ENCODE measurements around the gene CC2D2B.

Gene CC2D2B

DNA sequence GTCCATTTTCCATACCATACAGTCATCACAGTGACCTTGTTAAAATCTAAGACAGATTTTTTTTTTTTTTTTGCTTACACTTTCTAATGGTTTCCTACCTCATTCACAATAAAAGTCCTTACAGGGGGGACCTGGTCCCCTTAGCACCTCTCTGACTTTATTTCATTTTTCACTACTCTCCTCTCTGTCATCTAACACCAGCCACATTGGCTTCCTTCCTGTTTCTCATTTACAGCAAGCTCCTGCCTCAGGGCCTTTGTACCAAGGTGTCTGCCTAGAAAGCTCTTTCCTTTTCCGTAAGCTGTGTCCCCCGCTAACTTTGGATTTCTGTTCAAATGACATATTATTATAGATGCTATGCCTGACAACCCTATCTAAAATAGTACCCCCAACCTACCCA, 27.7 kb downstream of the CC2D2B start:
- no peak for TF ChIP-seq EZH2phosphoT487 (IDR thresholded peaks at IDR 0.05; ENCODE audit: low read depth)
- TF ChIP-seq, protein P1, sequence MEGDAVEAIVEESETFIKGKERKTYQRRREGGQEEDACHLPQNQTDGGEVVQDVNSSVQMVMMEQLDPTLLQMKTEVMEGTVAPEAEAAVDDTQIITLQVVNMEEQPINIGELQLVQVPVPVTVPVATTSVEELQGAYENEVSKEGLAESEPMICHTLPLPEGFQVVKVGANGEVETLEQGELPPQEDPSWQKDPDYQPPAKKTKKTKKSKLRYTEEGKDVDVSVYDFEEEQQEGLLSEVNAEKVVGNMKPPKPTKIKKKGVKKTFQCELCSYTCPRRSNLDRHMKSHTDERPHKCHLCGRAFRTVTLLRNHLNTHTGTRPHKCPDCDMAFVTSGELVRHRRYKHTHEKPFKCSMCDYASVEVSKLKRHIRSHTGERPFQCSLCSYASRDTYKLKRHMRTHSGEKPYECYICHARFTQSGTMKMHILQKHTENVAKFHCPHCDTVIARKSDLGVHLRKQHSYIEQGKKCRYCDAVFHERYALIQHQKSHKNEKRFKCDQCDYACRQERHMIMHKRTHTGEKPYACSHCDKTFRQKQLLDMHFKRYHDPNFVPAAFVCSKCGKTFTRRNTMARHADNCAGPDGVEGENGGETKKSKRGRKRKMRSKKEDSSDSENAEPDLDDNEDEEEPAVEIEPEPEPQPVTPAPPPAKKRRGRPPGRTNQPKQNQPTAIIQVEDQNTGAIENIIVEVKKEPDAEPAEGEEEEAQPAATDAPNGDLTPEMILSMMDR (IDR thresholded peaks at IDR 0.05; ENCODE audit: low read depth, low read length), result no peak
- no peaks in the 10 kb centered on the region for H3K4me1 ChIP-seq (ENCODE audit: low read length)
- no peaks in the 10 kb centered on the region for H4K20me1 ChIP-seq (ENCODE audit: insufficient read depth, low read length)
- no peak overlapping the region for H3K4me3 ChIP-seq (ENCODE audit: low read length)
- no peaks in the 10 kb centered on the region for H3K79me2 ChIP-seq (ENCODE audit: low read length)
- H3K27ac ChIP-seq (ENCODE audit: low read length), result no peak overlapping the region
- H3K9me3 ChIP-seq (ENCODE audit: insufficient read depth, low read length), result no peaks in the 10 kb centered on the region
- H3K9ac ChIP-seq (ENCODE audit: low read length), result no peak overlapping the region
- no peaks in the 10 kb centered on the region for H3K36me3 ChIP-seq (replicated peaks; ENCODE audit: low read depth, low read length)
- H2AFZ ChIP-seq (ENCODE audit: low read depth, low read length), result no peak overlapping the region
- H3K4me2 ChIP-seq (ENCODE audit: low read length), result no peak overlapping the region
- no peaks in the 10 kb centered on the region for H3K27me3 ChIP-seq (ENCODE audit: low read depth, low read length)

DNA sequence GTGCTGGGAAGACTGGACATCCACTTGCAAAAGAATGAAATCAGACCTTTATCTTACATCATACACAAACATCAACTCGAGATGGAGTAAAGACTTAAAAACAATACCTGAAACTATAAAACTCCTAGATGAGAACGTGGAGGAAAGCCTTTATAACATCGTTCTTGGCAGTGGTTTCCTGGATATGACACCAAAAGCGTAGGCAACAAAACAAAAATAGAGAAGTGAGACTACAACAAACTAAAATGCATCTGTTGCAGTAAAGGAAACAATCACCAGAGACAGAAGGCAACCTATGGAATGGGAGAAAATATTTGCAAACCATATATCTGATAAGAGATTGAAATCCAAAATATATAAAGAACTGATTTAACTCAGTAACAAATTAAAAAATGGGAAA, 33.3 kb downstream of the CC2D2B start:
- H3K79me2 ChIP-seq (ENCODE audit: low read length), result no peaks in the 10 kb centered on the region
- H4K20me1 ChIP-seq (ENCODE audit: insufficient read depth, low read length), result no peaks in the 10 kb centered on the region
- no peak overlapping the region for H3K4me3 ChIP-seq (ENCODE audit: low read length)
- H2AFZ ChIP-seq (ENCODE audit: low read depth, low read length), result no peak overlapping the region
- no peaks in the 10 kb centered on the region for H3K27me3 ChIP-seq (ENCODE audit: low read depth, low read length)
- H3K9ac ChIP-seq (ENCODE audit: low read length), result no peak overlapping the region
- H3K36me3 ChIP-seq (replicated peaks; ENCODE audit: low read depth, low read length), result no peaks in the 10 kb centered on the region
- H3K9me3 ChIP-seq (ENCODE audit: insufficient read depth, low read length), result no peaks in the 10 kb centered on the region
- no peaks in the 10 kb centered on the region for H3K4me1 ChIP-seq (ENCODE audit: low read length)
- H3K27ac ChIP-seq (ENCODE audit: low read length), result no peak overlapping the region
- H3K4me2 ChIP-seq (ENCODE audit: low read length), result no peak overlapping the region
- TF ChIP-seq, protein P1 (IDR thresholded peaks at IDR 0.05; ENCODE audit: low read depth, low read length), result no peak
- TF ChIP-seq EZH2phosphoT487 (IDR thresholded peaks at IDR 0.05; ENCODE audit: low read depth), result no peak

DNA sequence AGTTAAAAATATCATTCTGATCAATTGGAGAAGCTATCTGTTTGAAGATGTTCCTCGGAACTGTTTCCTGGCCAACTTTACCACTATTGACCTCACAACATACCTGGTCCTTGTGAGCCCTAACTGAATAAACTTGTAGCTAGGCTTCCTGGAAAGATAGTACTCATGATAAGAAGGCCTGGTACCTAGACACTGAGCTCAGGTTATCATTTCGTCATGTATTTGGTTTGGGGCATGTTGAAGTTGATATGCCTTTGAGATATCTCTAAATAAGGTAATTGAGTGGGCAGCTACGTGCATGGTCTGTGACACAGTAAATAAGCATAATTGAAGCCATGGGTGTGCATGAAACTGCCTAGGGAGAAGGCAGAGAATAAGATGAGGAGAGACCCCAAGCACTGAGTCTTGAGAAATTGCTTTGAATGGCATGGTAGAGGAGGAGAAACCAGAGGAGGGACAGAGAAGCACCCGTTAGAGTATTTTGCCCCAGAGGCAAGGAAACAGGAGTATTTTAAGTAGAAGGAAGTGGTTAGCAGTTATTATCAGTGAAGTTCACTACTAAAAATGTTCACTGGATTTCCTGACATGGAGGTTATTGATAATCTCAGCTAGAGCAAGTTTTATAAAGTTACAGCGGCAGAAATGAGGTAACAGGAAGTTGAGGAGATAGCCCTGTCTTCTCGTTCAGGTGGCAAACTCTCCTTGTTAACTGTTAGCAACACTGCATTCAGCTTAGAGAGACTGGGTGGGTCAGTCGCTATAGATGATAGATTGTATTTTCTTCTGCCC, 55.6 kb downstream of the CC2D2B start:
- Histone ChIP-seq H3K79me2 (ENCODE audit: low read length) (no peaks in the 10 kb centered on the region), H3K4me2 (ENCODE audit: low read length) (peak overlapping the region; percentile 38), H4K20me1 (ENCODE audit: insufficient read depth, low read length) (no peaks in the 10 kb centered on the region), H3K4me3 (ENCODE audit: low read length) (peak overlapping the region; percentile 27), H3K27me3 (ENCODE audit: low read depth, low read length) (no peaks in the 10 kb centered on the region), H3K27ac (ENCODE audit: low read length) (no peak overlapping the region), H3K4me1 (ENCODE audit: low read length) (peaks cover 11% of the 10 kb centered on the region), H2AFZ (ENCODE audit: low read depth, low read length) (peak overlapping the region; percentile 78), H3K36me3 (replicated peaks; ENCODE audit: low read depth, low read length) (no peaks in the 10 kb centered on the region), H3K9ac (ENCODE audit: low read length) (no peak overlapping the region), H3K9me3 (ENCODE audit: insufficient read depth, low read length) (peaks cover 7% of the 10 kb centered on the region; the same call in 1 of the 2 replicates)
- no peak for TF ChIP-seq EZH2phosphoT487 (IDR thresholded peaks at IDR 0.05; ENCODE audit: low read depth)
- TF ChIP-seq, protein P1 (IDR thresholded peaks at IDR 0.05; ENCODE audit: low read depth, low read length), result no peak

DNA sequence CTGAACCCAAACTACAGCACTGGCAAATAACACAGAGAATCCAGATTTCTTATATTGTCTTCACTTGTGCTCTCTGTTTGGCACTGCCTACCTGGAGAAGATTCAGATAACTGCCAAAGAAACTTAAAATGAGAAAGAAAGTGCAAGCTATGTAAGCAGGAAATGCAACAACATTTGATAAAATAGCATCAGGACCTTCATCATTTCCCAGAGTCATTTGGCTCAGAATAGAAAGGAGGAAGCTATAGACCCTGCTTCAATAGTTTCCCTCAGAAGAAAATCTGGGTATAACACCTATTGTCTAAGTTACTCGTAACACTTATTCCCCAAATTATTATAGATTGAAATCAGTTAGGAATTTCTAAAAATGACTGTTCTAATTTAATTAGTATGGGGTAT, 56.2 kb downstream of the CC2D2B start:
- H3K27ac ChIP-seq (ENCODE audit: low read length), result no peak overlapping the region
- peak overlapping the region; percentile 78 for H2AFZ ChIP-seq (ENCODE audit: low read depth, low read length)
- H3K9ac ChIP-seq (ENCODE audit: low read length), result no peak overlapping the region
- TF ChIP-seq EZH2phosphoT487 (IDR thresholded peaks at IDR 0.05; ENCODE audit: low read depth), result no peak
- TF ChIP-seq, protein P1 (IDR thresholded peaks at IDR 0.05; ENCODE audit: low read depth, low read length), result no peak
- no peaks in the 10 kb centered on the region for H4K20me1 ChIP-seq (ENCODE audit: insufficient read depth, low read length)
- no peaks in the 10 kb centered on the region for H3K79me2 ChIP-seq (ENCODE audit: low read length)
- H3K4me2 ChIP-seq (ENCODE audit: low read length), result peak overlapping the region; percentile 38
- H3K4me1 ChIP-seq (ENCODE audit: low read length), result peaks cover 11% of the 10 kb centered on the region
- peaks cover 5% of the 10 kb centered on the region; the same call in 1 of the 2 replicates for H3K9me3 ChIP-seq (ENCODE audit: insufficient read depth, low read length)
- H3K4me3 ChIP-seq (ENCODE audit: low read length), result peak overlapping the region; percentile 27
- no peaks in the 10 kb centered on the region for H3K36me3 ChIP-seq (replicated peaks; ENCODE audit: low read depth, low read length)
- no peaks in the 10 kb centered on the region for H3K27me3 ChIP-seq (ENCODE audit: low read depth, low read length)

All from OCI-LY3 (cell line).